OCI-LY7 (cell line): ENCODE results near the gene UBE2N.

Experiments
- CTCF ChIP-seq: fragments of 200-600 bp; sonication (generic); conservative IDR thresholded peaks from 2 replicates; pipeline ENCODE4 v1.5.1; 2014; ENCODE audit warnings: mild to moderate bottlenecking, antibody characterized with exemption, low read length, moderate library complexity, mixed read lengths
- EZH2phosphoT487 ChIP-seq: fragments of 200-600 bp; sonication (generic); IDR thresholded peaks from 2 replicates; pipeline ENCODE4 v1.6.1; 2018; ENCODE audit warnings: low read depth, borderline replicate concordance, mild to moderate bottlenecking, mixed run types, antibody characterized with exemption, low read length, moderate library complexity, mixed read lengths

- TF ChIP-seq CTCF (no peak), EZH2phosphoT487 (no peak)
Observed at GRCh38 chr12:93451423-93452158, 9.8 kb upstream of the UBE2N start.
